ENCODE data around the gene RFX8. TPM values are rescaled to one million over a fixed set of nuclear protein-coding genes. Genes with fewer than 3 reads are reported as not detected.

Gene RFX8
- polyA plus RNA-seq, 1 experiment: 1.8 TPM

DNA sequence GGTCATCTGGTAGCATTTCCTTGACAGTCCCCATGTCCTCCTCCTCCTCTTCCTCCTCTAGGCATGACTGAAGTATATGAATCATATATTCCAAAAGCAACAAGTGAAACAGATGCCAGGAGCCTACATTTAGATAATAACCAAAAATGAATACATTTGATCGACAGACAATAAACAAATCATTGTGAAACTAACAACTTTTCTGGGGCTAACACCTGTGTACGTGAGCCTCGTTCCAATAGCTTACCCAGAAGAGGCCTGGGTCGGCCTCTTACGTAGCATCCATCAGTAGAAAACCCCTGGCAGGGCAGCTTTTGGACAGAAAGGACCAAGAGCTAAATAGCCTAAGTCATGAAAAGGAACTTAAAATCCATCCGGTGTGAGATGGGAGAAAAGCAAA lies 72.3 kb downstream of the RFX8 start:
- ChIA-PET POLR2A (no interaction called here), CTCF (no interaction called here)
- DNase-seq (ENCODE audit: low read depth, low spot score): no peak
- no peak overlapping the region for H3K4me3 ChIP-seq (ENCODE audit: low read depth, low read length)
- no peaks in the 10 kb centered on the region for H3K27me3 ChIP-seq (ENCODE audit: control insufficient read depth, insufficient read depth, low read length)
- TF ChIP-seq, protein P1, sequence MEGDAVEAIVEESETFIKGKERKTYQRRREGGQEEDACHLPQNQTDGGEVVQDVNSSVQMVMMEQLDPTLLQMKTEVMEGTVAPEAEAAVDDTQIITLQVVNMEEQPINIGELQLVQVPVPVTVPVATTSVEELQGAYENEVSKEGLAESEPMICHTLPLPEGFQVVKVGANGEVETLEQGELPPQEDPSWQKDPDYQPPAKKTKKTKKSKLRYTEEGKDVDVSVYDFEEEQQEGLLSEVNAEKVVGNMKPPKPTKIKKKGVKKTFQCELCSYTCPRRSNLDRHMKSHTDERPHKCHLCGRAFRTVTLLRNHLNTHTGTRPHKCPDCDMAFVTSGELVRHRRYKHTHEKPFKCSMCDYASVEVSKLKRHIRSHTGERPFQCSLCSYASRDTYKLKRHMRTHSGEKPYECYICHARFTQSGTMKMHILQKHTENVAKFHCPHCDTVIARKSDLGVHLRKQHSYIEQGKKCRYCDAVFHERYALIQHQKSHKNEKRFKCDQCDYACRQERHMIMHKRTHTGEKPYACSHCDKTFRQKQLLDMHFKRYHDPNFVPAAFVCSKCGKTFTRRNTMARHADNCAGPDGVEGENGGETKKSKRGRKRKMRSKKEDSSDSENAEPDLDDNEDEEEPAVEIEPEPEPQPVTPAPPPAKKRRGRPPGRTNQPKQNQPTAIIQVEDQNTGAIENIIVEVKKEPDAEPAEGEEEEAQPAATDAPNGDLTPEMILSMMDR (IDR thresholded peaks at IDR 0.05; ENCODE audit: low read depth, low read length): no peak
- no peak overlapping the region for H3K27ac ChIP-seq (ENCODE audit: low read depth, low read length)
- H3K9me3 ChIP-seq (ENCODE audit: control insufficient read depth, insufficient read depth, low read length): no peaks in the 10 kb centered on the region

DNA sequence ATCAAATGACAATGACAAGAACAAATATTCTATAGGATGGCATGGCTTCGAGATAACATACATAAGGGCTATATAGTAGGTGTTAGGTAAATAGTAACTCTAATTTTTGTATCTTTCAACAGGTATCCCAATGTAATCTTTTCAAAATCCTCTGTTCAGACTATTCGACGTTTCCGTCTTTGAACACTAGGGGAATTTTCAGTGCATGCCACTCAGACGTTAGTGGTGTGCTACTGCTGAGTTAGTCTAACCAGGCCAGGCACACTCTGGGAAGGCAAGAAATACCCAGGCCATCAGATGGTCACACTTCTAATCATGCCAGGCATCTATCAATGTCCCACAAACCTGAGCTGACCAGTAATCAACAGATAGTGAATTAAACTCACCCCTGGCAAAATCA lies 73.0 kb downstream of the RFX8 start:
- no peak for DNase-seq (ENCODE audit: low read depth, low spot score)
- Histone ChIP-seq H3K27ac (ENCODE audit: low read depth, low read length) (no peak overlapping the region), H3K4me3 (ENCODE audit: low read depth, low read length) (no peak overlapping the region), H3K9me3 (ENCODE audit: control insufficient read depth, insufficient read depth, low read length) (no peaks in the 10 kb centered on the region), H3K27me3 (ENCODE audit: control insufficient read depth, insufficient read depth, low read length) (no peaks in the 10 kb centered on the region)
- POLR2A ChIA-PET: no interaction called here
- CTCF ChIA-PET: no interaction called here
- TF ChIP-seq, protein P1 (IDR thresholded peaks at IDR 0.05; ENCODE audit: low read depth, low read length): 0 out of 2 replicates have a peak, but pooled peaks have one; percentile 20

DNA sequence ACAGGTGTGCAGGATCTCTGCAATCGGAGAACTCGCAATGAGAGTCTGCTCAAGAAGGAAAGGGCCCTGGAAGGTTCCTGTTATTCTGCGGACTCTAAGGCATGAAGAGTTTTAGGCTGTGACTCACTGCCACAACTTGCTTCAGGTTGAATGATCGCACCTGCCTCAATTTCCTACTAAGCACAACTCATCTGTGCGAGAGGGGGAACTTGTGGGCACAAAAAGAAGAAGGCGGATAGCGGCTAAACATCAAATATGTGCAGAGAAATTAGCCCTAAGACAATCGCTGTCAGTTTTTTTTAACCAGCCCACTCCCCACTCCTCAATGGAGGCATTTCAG lies 73.6 kb downstream of the RFX8 start:
- TF ChIP-seq, protein P1 (IDR thresholded peaks at IDR 0.05; ENCODE audit: low read depth, low read length): no peak
- Histone ChIP-seq H3K27me3 (ENCODE audit: control insufficient read depth, insufficient read depth, low read length) (no peaks in the 10 kb centered on the region), H3K4me3 (ENCODE audit: low read depth, low read length) (no peak overlapping the region), H3K27ac (ENCODE audit: low read depth, low read length) (no peak overlapping the region), H3K9me3 (ENCODE audit: control insufficient read depth, insufficient read depth, low read length) (no peaks in the 10 kb centered on the region)
- POLR2A ChIA-PET: no interaction called here
- CTCF ChIA-PET: no interaction called here
- DNase-seq (ENCODE audit: low read depth, low spot score): no peak

DNA sequence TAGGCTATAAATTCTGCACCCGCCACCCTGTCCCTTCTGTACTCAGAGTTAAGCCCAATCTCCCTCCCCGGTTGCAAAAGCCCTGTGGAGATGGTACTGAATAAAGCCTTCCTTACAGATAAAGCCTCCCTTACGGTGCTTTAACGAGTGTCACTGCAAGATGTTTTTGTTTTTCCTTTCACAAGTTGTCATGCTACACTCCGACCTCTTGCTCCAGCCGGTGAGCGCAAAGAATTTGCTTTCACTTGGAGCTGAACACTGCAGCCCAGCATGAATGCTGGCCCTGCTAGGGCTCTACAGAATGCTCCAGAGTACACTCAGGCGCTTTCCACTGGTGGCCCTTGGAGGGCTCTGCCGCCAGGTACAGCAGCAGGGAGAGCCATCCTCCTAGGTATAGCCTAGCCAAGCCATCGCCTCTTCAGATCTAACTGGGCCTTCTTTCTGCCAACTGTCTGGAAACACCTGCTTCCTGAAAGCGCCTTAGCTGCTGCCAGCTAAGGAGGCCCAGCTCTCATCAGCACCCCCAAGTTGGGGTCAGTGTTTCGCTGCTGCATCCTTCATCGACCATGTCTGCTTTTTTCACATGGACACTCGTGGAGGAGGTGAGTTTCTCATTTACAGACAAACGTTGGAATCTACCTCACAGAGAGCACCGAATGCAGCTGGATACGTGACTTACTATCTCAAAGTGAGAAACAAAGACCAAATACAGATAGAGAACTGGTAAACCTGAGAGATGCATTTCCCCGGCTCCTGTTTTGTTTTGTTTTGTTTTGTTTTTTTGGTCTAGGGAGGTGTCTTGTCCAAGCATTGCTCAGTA lies 74.2 kb downstream of the RFX8 start:
- POLR2A ChIA-PET: interaction anchor here (0.7 kb wide), 1 partner anchor 102 kb away, joined by 3 read pairs; no protein-coding TSS in a partner anchor
- no peaks in the 10 kb centered on the region for H3K9me3 ChIP-seq (ENCODE audit: control insufficient read depth, insufficient read depth, low read length)
- DNase-seq (ENCODE audit: low read depth, low spot score): no peak
- TF ChIP-seq, protein P1 (IDR thresholded peaks at IDR 0.05; ENCODE audit: low read depth, low read length): no peak
- H3K27me3 ChIP-seq (ENCODE audit: control insufficient read depth, insufficient read depth, low read length): no peaks in the 10 kb centered on the region
- no peak overlapping the region for H3K4me3 ChIP-seq (ENCODE audit: low read depth, low read length)
- no peak overlapping the region for H3K27ac ChIP-seq (ENCODE audit: low read depth, low read length)
- CTCF ChIA-PET: interaction anchor here (1.4 kb wide), 1 partner anchor 483 kb away, joined by 5 read pairs; no protein-coding TSS in a partner anchor

DNA sequence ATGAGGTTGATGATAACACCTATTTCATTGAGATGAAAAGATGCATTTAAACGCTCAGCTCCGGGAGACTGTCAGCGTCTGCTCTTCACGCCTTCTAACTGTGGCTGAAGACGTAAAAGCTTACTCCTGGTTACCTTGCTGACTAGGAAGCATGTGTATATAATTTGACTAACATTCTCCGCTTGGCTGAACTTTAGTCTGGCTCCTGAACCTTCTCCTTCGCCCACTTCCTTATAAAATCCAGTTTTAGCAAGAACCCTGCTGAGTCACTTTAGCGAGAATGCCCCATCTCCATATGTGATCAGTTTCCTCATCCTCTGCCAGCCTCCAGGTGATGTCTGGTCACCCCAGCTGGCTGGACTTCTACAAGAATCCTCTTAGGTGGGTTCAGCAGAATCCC lies 74.9 kb downstream of the RFX8 start:
- TF ChIP-seq, protein P1 (IDR thresholded peaks at IDR 0.05; ENCODE audit: low read depth, low read length): no peak
- no peak for DNase-seq (ENCODE audit: low read depth, low spot score)

More for the DNA sequence above, 74.9 kb downstream of the RFX8 start:
- Histone ChIP-seq H3K27me3 (ENCODE audit: control insufficient read depth, insufficient read depth, low read length) (no peaks in the 10 kb centered on the region), H3K9me3 (ENCODE audit: control insufficient read depth, insufficient read depth, low read length) (no peaks in the 10 kb centered on the region), H3K4me3 (ENCODE audit: low read depth, low read length) (no peak overlapping the region), H3K27ac (ENCODE audit: low read depth, low read length) (no peak overlapping the region)
- ChIA-PET CTCF (interaction anchor here (0.5 to 1.4 kb wide), 3 partner anchors 58 to 484 kb away, joined by 4 to 10 read pairs (median 5); no protein-coding TSS in a partner anchor), POLR2A (interaction anchor here (0.7 kb wide), 1 partner anchor 103 kb away, joined by 3 read pairs; no protein-coding TSS in a partner anchor)
